HEK293T (cell line): ENCODE data around the gene PRKD2.

Experiments used
- CTCF ChIA-PET: fragments of 350-600 bp; formaldehyde crosslinking; extraction: SDS; loops from one replicate; lab custom pipeline; 2021; ENCODE audit warnings: antibody characterized with exemption, inconsistent platforms; lab: Yijun Ruan, JAX
- POLR2A ChIA-PET: fragments of 350-600 bp; formaldehyde crosslinking; extraction: SDS; loops from one replicate; lab custom pipeline; 2020; ENCODE audit warnings: antibody characterized with exemption, inconsistent platforms; lab: Yijun Ruan, JAX
- DNase-seq: peaks from one replicate; pipeline ENCODE4 v3.0.0; 2012; ENCODE audit warnings: mixed read lengths; ENCODE audit errors: extremely low spot score
- ARNT ChIP-seq: fragments of 450-650 bp; IDR thresholded peaks from 2 replicates; pipeline ENCODE4 v1.6.1; 2017; ENCODE audit warnings: mild to moderate bottlenecking
- BHLHE40 ChIP-seq: fragments of 450-650 bp; IDR thresholded peaks from 2 replicates; pipeline ENCODE4 v1.6.1; 2016; ENCODE audit warnings: mild to moderate bottlenecking, moderate library complexity, borderline replicate concordance
- CTBP1 ChIP-seq: fragments of 450-650 bp; IDR thresholded peaks from 2 replicates; pipeline ENCODE4 v1.6.1; 2016; ENCODE audit warnings: borderline replicate concordance
- ELF4 ChIP-seq: fragments of 450-650 bp; IDR thresholded peaks from 2 replicates; pipeline ENCODE4 v1.6.1; 2017; ENCODE audit warnings: antibody characterized with exemption
- FOXA1 ChIP-seq: fragments of 450-650 bp; IDR thresholded peaks from 2 replicates; pipeline ENCODE4 v1.6.1; 2016; ENCODE audit warnings: mild to moderate bottlenecking
- FOXK2 ChIP-seq: fragments of 450-650 bp; IDR thresholded peaks from 2 replicates; pipeline ENCODE4 v1.6.1; 2016; ENCODE audit warnings: mild to moderate bottlenecking
- FOXM1 ChIP-seq: fragments of 450-650 bp; IDR thresholded peaks from 2 replicates; pipeline ENCODE4 v1.6.1; 2017; ENCODE audit warnings: mild to moderate bottlenecking, borderline replicate concordance
- HDGF ChIP-seq: fragments of 450-650 bp; IDR thresholded peaks from 2 replicates; pipeline ENCODE4 v1.6.1; 2017; ENCODE audit warnings: antibody characterized with exemption, borderline replicate concordance
- L3MBTL2 ChIP-seq: fragments of 450-650 bp; conservative IDR thresholded peaks from 2 replicates; pipeline ENCODE4 v1.6.1; 2016; ENCODE audit warnings: mild to moderate bottlenecking
- LEF1 ChIP-seq: fragments of 450-650 bp; IDR thresholded peaks from 2 replicates; pipeline ENCODE4 v1.6.1; 2017; ENCODE audit warnings: mild to moderate bottlenecking, borderline replicate concordance
- NFRKB ChIP-seq: fragments of 450-650 bp; IDR thresholded peaks from 2 replicates; pipeline ENCODE4 v1.6.1; 2016; ENCODE audit warnings: mild to moderate bottlenecking, moderate library complexity
- SP1 ChIP-seq: fragments of 450-650 bp; IDR thresholded peaks from 2 replicates; pipeline ENCODE4 v1.6.1; 2017
- SUZ12 ChIP-seq: fragments of 450-650 bp; IDR thresholded peaks from 2 replicates; pipeline ENCODE4 v1.6.1; 2016; ENCODE audit warnings: mild to moderate bottlenecking
- TARDBP ChIP-seq: fragments of 450-650 bp; IDR thresholded peaks from 2 replicates; pipeline ENCODE4 v1.6.1; 2016
- ZNF384 ChIP-seq: fragments of 450-650 bp; IDR thresholded peaks from 2 replicates; pipeline ENCODE4 v1.6.1; 2016
- TF ChIP-seq, protein P1 (sequence below): fragments of 450-650 bp; IDR thresholded peaks from 2 replicates; pipeline ENCODE4 v1.6.1; 2016

Gene PRKD2

DNA sequence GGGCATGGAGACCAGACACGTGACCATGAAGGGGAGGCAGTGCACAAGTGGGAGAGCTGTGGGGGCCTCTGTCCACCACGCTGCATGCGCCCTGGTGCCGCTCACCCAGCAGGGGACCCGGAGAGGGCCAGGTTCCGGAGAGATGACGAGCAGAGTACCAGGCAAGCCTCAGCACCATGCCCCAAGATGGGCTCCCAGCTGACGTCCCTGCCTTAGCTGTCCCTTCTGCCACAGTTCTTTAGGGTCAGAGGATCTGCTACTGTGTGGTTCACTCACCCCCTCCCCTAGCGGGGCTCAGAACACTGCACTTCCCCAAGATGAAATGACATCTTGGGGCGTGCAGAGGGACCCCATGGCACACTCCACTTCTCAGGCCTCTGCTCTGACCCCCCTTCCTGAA, 9.6 kb upstream of the PRKD2 start:
- CTCF ChIA-PET: no interaction called here
- POLR2A ChIA-PET: no interaction called here

DNA sequence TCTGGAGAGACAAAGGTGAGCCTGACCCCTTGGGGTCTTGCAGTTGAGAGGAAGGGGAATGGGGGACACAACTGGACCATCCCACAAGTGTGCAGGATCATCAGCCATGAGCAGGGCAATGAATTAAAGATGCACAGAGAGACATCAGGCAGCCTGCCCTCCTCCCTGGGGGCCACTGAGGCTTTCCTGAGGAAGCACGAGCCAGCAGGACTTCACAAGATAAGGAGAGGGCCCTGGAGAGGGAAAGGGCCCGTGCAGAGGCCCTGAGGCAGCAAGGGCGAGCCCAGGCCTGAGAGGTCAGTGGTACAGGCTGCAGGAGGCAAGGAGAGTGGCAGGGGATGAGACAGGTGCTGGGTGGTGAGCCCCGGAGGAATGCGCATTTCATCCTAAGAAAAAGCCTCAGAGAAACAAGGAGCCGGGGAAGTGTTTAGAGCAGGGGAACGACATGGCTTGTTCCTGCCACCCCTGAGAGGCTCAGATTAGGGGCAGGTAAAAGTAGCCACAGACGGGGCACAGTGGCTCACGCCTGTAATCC, 9.0 kb upstream of the PRKD2 start:
- ChIA-PET CTCF (no interaction called here), POLR2A (no interaction called here)
- no peak for DNase-seq
- TF ChIP-seq ZNF384 (no peak), FOXM1 (no peak), TARDBP (no peak), HDGF (no peak), L3MBTL2 (no peak), LEF1 (no peak), SP1 (no peak), BHLHE40 (no peak), NFRKB (no peak), FOXK2 (no peak), CTBP1 (no peak), ELF4 (no peak), ARNT (no peak), SUZ12 (no peak), FOXA1 (no peak)
- TF ChIP-seq, protein P1, sequence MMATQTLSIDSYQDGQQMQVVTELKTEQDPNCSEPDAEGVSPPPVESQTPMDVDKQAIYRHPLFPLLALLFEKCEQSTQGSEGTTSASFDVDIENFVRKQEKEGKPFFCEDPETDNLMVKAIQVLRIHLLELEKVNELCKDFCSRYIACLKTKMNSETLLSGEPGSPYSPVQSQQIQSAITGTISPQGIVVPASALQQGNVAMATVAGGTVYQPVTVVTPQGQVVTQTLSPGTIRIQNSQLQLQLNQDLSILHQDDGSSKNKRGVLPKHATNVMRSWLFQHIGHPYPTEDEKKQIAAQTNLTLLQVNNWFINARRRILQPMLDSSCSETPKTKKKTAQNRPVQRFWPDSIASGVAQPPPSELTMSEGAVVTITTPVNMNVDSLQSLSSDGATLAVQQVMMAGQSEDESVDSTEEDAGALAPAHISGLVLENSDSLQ: no peak

More for the DNA sequence above, 9.6 kb upstream of the PRKD2 start:
- DNase-seq: no peak
- TF ChIP-seq ZNF384 (no peak), FOXM1 (no peak), FOXA1 (no peak), TARDBP (no peak), CTBP1 (no peak), FOXK2 (no peak), ELF4 (no peak), SUZ12 (no peak), LEF1 (no peak), NFRKB (no peak), SP1 (no peak)
- TF ChIP-seq, protein P1: no peak

DNA sequence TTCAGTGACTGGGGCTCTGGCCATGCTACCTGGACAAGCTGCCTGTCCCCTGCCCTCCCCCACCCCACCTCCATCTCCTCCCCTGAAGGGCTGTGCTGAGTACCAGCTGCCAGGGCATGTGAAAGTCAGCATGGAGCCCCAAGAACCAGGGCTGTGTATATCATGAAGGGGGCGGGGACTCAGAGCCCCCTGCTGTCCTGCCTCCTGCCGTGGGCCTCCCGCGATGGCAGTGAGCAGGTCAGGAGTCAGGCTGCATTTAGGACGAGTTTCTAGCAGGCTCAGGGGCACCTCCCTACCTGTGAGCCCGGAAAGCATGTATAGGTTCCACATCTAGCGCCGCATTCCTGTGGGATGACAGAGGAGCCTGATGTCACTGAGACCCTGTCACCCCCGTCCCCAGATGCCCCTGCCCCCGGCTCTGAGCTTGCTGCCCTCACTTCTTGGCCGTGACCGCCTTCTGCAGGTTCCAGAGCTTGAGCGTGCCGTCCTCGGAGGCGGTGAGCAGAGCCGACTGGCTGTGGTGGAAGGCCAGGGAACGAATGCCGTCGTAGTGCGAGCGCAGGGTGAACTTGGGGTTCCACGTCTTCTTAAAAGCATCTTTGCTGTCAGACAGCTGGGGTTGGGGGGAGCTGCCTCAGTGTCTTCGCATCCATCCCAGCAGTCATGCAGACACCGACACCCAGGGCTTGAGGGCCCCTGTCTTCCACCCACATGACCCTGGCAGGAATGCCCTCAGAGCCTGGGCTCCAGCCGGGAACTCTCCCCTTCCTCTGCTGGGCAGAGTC, 8.3 kb upstream of the PRKD2 start:
- no peak for DNase-seq
- CTCF ChIA-PET: no interaction called here
- POLR2A ChIA-PET: no interaction called here
- TF ChIP-seq FOXK2 (no peak), ELF4 (no peak), CTBP1 (no peak), ZNF384 (no peak), SUZ12 (no peak), BHLHE40 (no peak), LEF1 (no peak), SP1 (no peak), HDGF (no peak), FOXM1 (no peak), ARNT (no peak), NFRKB (no peak), L3MBTL2 (no peak), TARDBP (no peak)
- TF ChIP-seq, protein P1: no peak

DNA sequence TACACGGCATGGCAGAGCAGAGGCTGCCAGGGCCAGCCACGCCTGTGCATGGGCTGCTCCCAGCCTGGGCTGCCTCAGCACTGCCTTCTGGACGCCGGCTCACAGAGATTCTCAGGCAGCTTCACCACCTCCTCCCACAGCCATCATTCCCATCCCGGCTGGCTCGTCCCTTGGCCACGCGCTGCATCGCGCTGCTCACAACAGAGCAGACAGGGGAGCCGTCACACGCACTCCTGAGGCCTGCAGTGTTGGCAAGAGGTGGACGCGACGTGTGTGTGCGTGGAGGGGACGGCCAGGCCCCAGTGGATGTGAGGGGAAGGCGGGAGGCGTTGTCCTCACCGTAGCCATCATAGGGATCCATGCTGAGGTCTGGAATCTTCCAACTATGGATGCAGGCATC, 7.6 kb upstream of the PRKD2 start:
- TF ChIP-seq HDGF (no peak), ELF4 (no peak)
- POLR2A ChIA-PET: no interaction called here
- CTCF ChIA-PET: no interaction called here
- no peak for DNase-seq

DNA sequence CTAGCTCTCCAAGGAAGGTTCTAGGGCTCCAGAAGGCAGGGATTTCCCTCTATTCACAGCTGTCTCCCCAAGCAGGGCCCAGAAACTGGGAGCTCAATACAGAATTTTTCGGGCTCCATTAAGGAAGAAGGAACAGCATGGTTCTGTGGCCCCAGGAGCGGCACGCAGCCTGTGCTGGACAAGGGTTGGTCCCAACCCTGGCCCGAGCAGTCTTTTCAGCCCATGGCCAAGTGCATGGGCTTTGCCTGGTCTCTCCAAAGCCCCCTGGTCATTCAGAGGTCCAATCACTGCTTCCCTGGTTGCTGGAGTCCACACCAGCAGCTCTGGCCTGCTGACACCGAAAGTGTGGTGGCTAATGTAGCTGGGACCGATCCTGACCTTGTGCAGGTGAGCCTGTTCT, 6.6 kb upstream of the PRKD2 start:
- CTCF ChIA-PET: interaction anchor here (0.7 kb wide), 1 partner anchor 13 kb away, joined by 4 read pairs; no protein-coding TSS in a partner anchor

More for the DNA sequence above, 6.6 kb upstream of the PRKD2 start:
- POLR2A ChIA-PET: no interaction called here
- TF ChIP-seq HDGF (no peak), ARNT (no peak), FOXM1 (no peak), ELF4 (no peak), FOXA1 (no peak), CTBP1 (no peak)
- TF ChIP-seq, protein P1: no peak
- no peak for DNase-seq
